Stimulated activated naive CD4-positive, alpha-beta T cell (primary cell): ENCODE data around the gene CEP104.

Source experiments
- DNase-seq, 6 experiments: peaks; one replicate each; lab custom pipeline; 2025; lab: John Stamatoyannopoulos, UW

The CEP104 gene

DNA sequence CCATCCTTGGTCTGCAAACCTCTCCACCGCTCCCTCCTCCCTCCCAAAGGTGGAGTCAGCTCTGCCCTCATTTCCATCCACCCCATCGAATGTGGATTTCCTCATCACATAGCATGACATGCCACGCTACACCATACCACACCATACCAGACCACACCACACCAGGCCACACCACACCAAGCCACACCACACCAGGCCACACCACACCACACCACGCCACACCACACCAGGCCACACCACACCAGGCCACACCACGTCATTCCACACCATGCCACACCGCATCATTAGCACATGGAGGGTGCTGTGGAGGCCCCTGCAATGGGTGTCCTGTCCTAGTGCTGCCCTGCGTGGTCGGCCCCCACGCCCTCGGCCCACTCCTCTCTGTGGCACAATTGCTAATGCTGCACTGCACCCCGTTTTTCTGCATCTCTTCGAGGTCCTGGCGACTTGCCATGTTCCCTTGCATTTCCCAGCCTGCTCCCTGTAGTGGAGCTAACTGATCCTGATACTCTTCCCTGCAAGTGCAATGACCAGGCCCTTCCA lies 11.5 kb upstream of the CEP104 start:
- no peak for DNase-seq

GRCh38 chr1:3865606-3866160 lies 8.7 kb upstream of the CEP104 start:
- no peak for DNase-seq

GRCh38 chr1:3864884-3865283 lies 7.9 kb upstream of the CEP104 start:
- no peak for DNase-seq

DNA sequence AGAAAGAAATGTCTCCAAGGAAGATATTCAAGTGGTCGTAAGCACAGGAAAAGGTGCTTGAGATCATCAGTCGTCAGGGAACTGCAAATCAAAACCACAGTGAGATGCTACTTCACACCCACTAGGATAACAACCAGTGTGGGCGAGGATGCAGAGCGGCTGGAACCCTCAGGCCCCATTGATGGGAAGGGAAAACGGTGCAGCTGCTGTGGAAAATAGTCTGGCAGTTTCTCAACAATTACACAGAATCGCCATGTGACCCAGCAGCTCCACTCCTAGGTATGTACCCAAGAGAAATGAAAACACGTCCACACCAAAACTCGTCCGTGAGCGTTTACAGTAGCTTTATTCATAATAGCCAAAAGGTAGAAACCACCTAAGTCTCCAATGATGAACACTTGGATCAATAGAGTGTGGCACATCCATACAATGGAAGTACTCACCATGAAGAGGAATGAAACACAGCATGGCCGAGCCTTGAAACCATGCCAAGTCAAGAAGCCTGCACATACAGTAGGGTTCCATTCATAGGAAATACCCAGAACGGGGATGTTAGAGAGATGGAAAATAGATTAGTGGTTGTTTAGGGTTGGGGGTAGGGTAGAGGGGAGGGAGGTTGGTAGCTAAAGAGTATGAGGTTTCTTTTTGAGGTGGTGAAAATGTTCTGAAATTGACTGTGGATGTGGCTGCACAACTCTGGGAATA lies 6.4 kb upstream of the CEP104 start:
- no peak for DNase-seq

DNA sequence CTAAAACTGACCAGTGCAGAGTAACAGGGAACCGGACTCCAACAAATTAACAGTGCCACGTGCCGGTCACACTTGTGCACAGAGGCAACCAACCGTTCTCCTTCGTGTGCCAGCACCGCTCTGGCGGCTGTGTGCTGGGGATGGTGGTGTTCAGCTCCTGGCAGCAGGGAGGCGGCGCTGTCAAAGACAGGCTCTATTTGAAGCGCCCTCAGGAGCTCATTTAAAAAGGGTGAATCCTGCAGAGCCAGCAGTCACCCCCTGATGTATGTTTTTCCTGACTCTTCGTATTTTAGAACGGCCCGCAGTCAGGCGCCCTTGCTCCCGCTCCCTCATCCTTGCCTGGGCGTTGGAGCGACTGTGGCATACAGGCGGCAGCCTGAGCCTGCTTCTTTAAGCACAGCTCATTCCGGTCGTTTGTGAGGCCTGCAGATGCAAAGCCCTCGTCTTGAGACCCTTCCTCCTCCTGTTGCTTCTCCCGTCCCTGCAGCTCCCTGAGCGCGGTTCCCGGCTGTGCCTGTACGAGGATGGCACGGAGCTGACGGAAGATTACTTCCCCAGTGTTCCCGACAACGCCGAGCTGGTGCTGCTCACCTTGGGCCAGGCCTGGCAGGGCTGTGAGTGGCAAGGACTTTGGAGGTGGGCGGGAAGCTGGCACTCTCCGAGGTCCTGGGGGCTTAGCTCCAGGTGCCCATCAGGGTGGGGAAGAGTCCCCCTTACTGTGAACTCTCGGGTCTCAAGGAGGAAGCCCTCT lies 1.4 kb upstream of the CEP104 start:
- no peak for DNase-seq

GRCh38 chr1:3857791-3858129 lies 749 bp upstream of the CEP104 start:
- no peak for DNase-seq

- no peak for DNase-seq
These were observed 4.1 kb downstream of the CEP104 start for GRCh38 chr1:3852711-3853485.

- DNase-seq = no peak
These were observed 4.9 kb downstream of the CEP104 start for GRCh38 chr1:3852091-3852490.

DNA sequence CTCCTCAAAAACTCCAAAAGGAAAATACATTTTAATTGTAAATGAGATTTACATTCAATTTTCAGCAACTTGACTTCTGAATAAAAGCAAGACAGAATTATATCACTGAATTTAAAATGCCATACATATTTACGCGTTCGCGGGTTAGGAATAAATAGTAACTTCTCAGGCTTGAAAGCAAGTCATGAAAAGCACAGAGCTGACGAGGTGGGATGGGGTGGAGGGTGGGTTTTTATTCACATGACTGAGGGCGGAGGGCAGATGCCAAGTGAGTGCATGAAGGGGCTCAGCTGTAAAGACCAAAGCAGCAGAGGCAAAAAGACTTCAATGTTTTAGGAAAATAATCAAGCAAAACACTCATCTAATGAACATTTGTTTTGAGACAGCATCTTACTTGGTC lies 5.7 kb downstream of the CEP104 start:
- DNase-seq = no peak

DNA sequence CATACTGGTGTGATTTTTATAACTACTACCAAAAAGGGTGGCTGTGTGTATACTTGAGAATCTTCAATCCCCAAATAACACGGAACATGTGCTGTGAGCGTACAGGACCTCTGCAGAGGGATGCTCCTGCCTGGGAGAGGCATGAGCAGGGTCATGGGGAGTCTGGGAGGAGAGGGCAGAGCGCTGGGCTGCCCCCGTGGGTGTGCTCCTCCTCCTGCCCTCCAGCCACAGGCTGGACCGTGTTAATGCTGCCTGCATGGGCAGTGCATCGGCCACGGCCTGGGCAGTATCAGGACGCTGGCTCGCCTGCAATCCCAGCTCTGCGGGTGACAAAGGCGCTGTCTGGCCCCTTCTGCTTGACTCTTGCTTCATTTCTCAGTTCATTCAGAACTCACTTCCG lies 6.2 kb downstream of the CEP104 start:
- no peak for DNase-seq

GRCh38 chr1:3847081-3847480 lies 9.9 kb downstream of the CEP104 start:
- no peak for DNase-seq

GRCh38 chr1:3846541-3846940 lies 10.5 kb downstream of the CEP104 start:
- no peak for DNase-seq

GRCh38 chr1:3842912-3843311 lies 14.1 kb downstream of the CEP104 start:
- DNase-seq = no peak

- DNase-seq = no peak
These were observed 15.5 kb downstream of the CEP104 start for GRCh38 chr1:3841491-3841890.

GRCh38 chr1:3838788-3839187 lies 18.2 kb downstream of the CEP104 start:
- no peak for DNase-seq

DNA sequence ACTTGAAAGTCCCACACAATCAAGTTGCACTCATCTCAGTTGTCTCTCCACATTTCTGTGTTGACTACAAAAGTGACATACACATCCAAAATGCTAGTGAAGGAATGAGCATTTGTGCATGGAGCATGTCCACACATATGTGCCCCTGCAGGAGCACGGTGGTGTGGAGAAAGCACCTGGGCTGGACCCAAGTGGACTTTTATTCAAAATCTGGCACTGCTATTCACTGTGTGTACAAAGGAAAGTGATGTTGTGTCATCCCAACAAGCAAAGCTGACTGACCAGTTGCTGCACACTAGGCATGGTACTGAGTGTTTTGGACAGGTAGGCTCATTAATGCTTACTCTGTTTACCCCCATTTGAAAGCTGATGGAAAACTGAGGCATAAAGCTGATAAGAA lies 19.3 kb downstream of the CEP104 start:
- no peak for DNase-seq

DNA sequence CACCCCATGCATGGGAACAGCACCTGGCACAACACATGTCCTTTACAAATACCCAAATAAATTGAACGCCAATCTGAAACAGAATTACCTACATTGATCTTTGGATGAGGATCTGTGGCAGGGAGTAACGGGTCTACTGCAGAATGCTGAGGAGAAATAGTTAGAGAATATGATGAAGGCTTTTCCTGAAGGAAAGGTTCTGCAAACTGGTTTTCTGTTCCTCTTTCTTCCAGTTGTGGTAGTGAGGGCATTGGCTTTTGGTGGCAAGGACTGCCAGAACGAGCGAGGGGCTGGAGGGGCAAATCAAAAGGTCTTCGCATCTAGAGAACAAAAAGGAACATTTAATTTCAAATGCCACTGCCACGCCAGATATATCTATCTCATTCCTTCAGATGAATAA lies 19.8 kb downstream of the CEP104 start:
- DNase-seq = no peak

- DNase-seq = no peak
These were observed 20.6 kb downstream of the CEP104 start for GRCh38 chr1:3836421-3836820.

DNA sequence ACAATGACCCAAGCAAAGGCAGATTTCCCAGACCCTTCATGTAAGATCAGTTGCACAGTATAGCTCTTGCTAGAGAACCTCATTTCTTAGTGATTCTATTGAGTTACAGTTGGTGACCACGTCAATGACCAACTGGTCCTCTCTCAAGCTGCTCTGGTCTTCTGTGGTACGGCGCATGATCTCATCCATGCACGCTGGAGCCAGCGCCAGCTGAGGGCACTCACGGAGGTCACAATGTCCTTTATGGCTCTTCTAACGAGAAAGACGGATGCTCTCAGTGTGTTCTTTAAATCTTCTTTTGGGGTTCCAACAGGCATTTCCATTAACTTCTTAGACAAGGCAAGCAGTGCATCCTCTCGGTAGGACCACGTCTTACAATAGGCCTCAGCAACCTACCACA lies 22.3 kb downstream of the CEP104 start:
- no peak for DNase-seq

DNA sequence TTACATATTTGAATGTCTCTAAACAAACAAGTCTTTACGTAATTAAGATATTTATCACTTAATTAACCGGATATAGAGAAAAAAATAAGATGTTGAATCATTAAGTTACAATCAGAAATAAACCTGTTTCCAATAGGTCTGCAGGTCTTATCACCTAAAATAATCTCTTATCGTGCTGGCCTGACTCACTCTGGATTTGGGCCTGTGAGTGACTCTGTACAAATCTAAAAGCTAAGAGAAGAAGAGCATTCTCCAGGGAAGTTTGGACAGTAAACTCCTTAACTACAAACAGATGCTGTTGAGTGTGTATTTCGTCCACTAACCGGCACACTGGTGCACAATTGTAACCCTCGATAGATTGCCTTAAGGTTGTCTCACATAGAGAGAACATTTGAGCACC lies 25.3 kb downstream of the CEP104 start:
- DNase-seq = no peak

DNA sequence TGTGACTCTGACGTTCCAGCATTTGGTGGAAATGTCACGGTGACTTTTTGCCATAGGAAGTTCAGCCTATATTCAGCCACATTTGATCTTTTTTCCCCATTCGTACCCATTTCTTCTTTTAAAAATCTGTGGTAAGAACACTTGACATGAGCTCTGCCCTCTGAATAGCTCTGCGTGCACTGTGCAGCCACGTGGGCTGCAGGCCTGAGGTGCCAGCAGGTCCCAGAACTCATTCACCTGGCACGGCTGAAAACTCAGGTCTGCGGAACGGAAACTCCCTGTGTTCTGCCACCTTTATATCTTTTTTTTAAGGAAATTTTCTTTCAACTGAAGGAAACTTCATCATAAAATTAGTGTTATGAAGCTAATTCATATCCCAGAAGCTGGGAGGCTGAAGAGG lies 28.6 kb downstream of the CEP104 start:
- no peak for DNase-seq

DNA sequence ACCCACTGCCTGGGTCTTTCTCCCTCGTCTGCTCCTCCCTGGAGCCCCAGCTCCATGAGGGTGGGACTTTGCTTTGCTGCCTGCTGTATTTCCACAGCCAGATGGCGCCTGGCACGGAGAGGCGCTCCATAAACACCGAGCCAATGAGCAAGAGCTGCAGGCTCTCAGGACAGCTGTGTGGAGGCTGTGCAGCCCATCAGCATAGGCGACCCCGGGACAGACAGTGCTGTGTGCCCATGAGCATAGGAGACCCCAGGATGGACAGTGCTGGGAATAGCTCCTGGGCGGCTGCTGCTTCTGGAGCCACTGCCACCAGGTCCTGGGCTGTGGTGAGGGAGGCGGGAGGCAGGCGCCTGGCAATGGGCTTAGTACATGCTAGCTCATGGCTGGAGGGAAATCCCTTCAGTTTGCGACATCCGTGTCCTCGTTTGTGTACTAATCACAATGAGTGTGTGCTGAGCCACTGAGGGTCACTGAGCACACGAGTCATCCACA lies 29.2 kb downstream of the CEP104 start:
- no peak for DNase-seq
